CD4-positive, alpha-beta T cell (primary cell): ENCODE data around the gene ADCY5. TPM values are rescaled to one million over a fixed set of nuclear protein-coding genes. Genes with fewer than 3 reads are reported as not detected.

ENCODE experiments used
- ATAC-seq: fragments of 200-7000 bp; cut with Tn5 transposase; one replicate; pipeline ENCODE4 v1.10.0; 2022; ENCODE audit warnings: mild to moderate bottlenecking; ENCODE audit not compliant: poor library complexity
- CTCF ChIA-PET: fragments of 350-600 bp; sonication (Branson Sonifier 250); formaldehyde crosslinking; loops from one replicate; lab custom pipeline; 2021; ENCODE audit warnings: antibody characterized with exemption, inconsistent platforms; lab: Charles Lee
- POLR2A ChIA-PET: fragments of 350-600 bp; sonication (Branson Sonifier 250); formaldehyde crosslinking; loops from one replicate; lab custom pipeline; 2021; ENCODE audit warnings: antibody characterized with exemption, inconsistent platforms; lab: Charles Lee
- DNase-seq, 14 experiments: peaks; one replicate each; pipeline ENCODE4 v3.0.0-alpha.2; 2013 to 2020; ENCODE audit warnings: mixed read lengths in 2 of 14
- H3K27ac ChIP-seq, 2 donors: one replicate each; pipeline versions ENCODE4 v1.5.1 to v1.7.0; 2013; ENCODE audit warnings: low read length in 2 of 2, low read depth in 1 of 2, mild to moderate bottlenecking in 1 of 2
- H3K27me3 ChIP-seq, 2 experiments: 1 replicate in 1 of 2; 2 replicates in 1 of 2; pipeline versions ENCODE4 v1.6.1 to v1.7.0; 2013; ENCODE audit warnings: low read length in 2 of 2, control low read depth in 1 of 2, mild to moderate bottlenecking in 1 of 2, moderate library complexity in 1 of 2; ENCODE audit not compliant: insufficient read depth in 2 of 2, control insufficient read depth in 1 of 2
- H3K36me3 ChIP-seq: one replicate; pipeline ENCODE4 v1.6.1; 2013; ENCODE audit warnings: low read length, control low read depth; ENCODE audit not compliant: insufficient read depth
- H3K4me1 ChIP-seq: one replicate; pipeline ENCODE4 v1.6.1; 2013; ENCODE audit warnings: low read length, control low read depth; ENCODE audit not compliant: insufficient read depth
- H3K4me3 ChIP-seq: one replicate; pipeline ENCODE4 v1.5.1; 2013; ENCODE audit warnings: mild to moderate bottlenecking, low read length, moderate library complexity
- H3K9me3 ChIP-seq, 2 experiments: 1 replicate in 1 of 2; 2 replicates in 1 of 2; pipeline versions ENCODE4 v1.6.1 to v1.7.0; 2013; ENCODE audit warnings: low read length in 2 of 2, mild to moderate bottlenecking in 2 of 2, control low read depth in 1 of 2, moderate library complexity in 1 of 2; ENCODE audit not compliant: control insufficient read depth in 1 of 2, insufficient read depth in 1 of 2
- H3K27ac Mint-ChIP-seq: one replicate; pipeline ENCODE4 v1.8.0; 2020; ENCODE audit warnings: mixed read lengths
- H3K27me3 Mint-ChIP-seq: one replicate; pipeline ENCODE4 v1.8.0; 2021; ENCODE audit warnings: mixed read lengths
- H3K36me3 Mint-ChIP-seq: one replicate; pipeline ENCODE4 v1.8.0; 2021; ENCODE audit warnings: low read depth, mixed read lengths
- H3K4me1 Mint-ChIP-seq: one replicate; pipeline ENCODE4 v1.8.0; 2021; ENCODE audit warnings: low read depth, mixed read lengths
- H3K4me3 Mint-ChIP-seq: one replicate; pipeline ENCODE4 v1.8.0; 2020; ENCODE audit warnings: mild to moderate bottlenecking, mixed read lengths
- H3K9me3 Mint-ChIP-seq: one replicate; pipeline ENCODE4 v1.8.0; 2020; ENCODE audit warnings: mixed read lengths
- CTCF ChIP-seq: fragments of 200-600 bp; IDR thresholded peaks from one replicate; pipeline ENCODE4 v1.8.0; 2022; ENCODE audit warnings: antibody characterized with exemption, mild to moderate bottlenecking
- intact Hi-C, 2 experiments: fragments of 100-400 bp; cut with DNase I in 1 of 2; cut with micrococcal nuclease in 1 of 2; formaldehyde crosslinking; loops; one replicate each; pipeline versions ENCODE4 v1.15.1 to v1.9.0; 2023 to 2025; cut with DNase I, micrococcal nuclease
- total RNA-seq, 174 experiments: library from RNA in 2 of 174; stranded (reverse) in 2 of 174; gene quantifications; one replicate each; pipeline ENCODE4 v1.2.3 and lab custom pipeline; 2021 to 2026

Gene ADCY5
- total RNA-seq, 2 experiments from 2014 or later = not detected

DNA sequence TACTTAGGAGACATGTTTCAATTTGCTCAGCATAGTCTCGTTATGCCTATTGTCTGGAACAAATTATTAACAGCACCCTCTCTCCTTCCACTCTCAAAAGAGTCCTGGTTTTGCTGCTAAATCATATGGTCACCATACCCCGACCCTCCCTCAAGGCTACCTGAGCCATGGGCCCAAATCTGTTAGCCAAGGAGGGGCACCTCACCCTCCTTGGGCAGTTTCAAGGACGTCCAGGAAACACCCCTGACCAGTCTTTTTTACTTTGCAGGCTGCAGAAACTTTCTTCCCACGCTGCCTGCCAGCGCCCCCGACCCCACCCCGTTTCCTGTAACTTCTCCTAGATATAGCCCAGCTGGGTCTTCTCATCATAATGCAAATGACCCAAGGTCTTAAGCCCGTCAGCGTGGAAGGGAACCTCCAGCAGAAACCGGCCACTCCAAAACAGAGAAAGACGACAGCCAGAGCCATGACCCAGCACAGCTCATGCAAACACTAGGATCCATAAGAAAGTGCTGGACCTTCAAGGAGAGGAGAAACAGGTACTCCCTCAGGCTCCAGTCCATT lies 62.3 kb downstream of the ADCY5 start:
- H3K9me3 Mint-ChIP-seq = no peaks in the 10 kb centered on the region
- H3K36me3 Mint-ChIP-seq = no peaks in the 10 kb centered on the region
- H3K4me1 Mint-ChIP-seq = no peaks in the 10 kb centered on the region
- peaks cover 36% of the 10 kb centered on the region for H3K27me3 Mint-ChIP-seq
- intact Hi-C loops = no loop called here
- no peak overlapping the region for H3K4me3 ChIP-seq
- H3K9me3 ChIP-seq = no peaks in the 10 kb centered on the region
- H3K4me1 ChIP-seq = no peaks in the 10 kb centered on the region
- H3K4me3 Mint-ChIP-seq = no peak overlapping the region
- CTCF ChIA-PET = no interaction called here
- H3K27ac Mint-ChIP-seq = no peak overlapping the region
- H3K27me3 ChIP-seq = peaks cover 0 to 8% of the 10 kb centered on the region in 2 experiments
- no peak for ATAC-seq
- no peak for DNase-seq
- H3K36me3 ChIP-seq = no peaks in the 10 kb centered on the region
- no peak for TF ChIP-seq CTCF
- POLR2A ChIA-PET = no interaction called here
- no peak overlapping the region for H3K27ac ChIP-seq

DNA sequence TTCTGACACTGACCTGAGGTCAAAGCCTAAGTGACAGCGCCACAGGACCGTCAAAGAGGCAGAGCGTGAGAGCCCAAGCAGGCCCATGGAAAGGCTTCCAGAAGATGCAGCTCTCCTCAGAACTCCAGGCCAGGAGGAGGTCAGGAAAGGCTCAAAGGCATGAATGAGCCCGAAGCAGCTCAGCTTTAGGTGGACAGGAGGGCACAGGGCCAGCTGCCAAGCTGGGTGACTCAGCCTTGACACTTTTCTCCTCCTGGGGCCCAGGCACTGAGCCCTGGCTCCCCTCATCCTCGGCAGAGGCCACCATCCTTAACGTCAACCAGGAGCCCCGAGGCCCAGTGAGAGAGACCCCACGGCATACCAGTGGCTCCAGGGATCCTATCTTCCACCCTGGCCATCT lies 62.9 kb downstream of the ADCY5 start:
- intact Hi-C loops = no loop called here
- H3K4me3 ChIP-seq = no peak overlapping the region
- no peaks in the 10 kb centered on the region for H3K9me3 ChIP-seq
- no peaks in the 10 kb centered on the region for H3K4me1 Mint-ChIP-seq
- H3K36me3 Mint-ChIP-seq = no peaks in the 10 kb centered on the region
- DNase-seq (no peak), ATAC-seq (no peak)
- H3K4me1 ChIP-seq = no peaks in the 10 kb centered on the region
- no peaks in the 10 kb centered on the region for H3K9me3 Mint-ChIP-seq
- ChIA-PET CTCF (no interaction called here), POLR2A (no interaction called here)
- no peak overlapping the region for H3K4me3 Mint-ChIP-seq
- H3K27me3 Mint-ChIP-seq = peaks cover 36% of the 10 kb centered on the region
- no peaks in the 10 kb centered on the region for H3K36me3 ChIP-seq
- no peak overlapping the region for H3K27ac Mint-ChIP-seq
- no peak for TF ChIP-seq CTCF
- H3K27me3 ChIP-seq = peaks cover 0 to 8% of the 10 kb centered on the region in 2 experiments
- H3K27ac ChIP-seq = no peak overlapping the region

GRCh38 chr3:123385499-123385898 lies 63.4 kb downstream of the ADCY5 start:
- H3K36me3 ChIP-seq = no peaks in the 10 kb centered on the region
- H3K9me3 ChIP-seq = no peaks in the 10 kb centered on the region
- ChIA-PET CTCF (no interaction called here), POLR2A (no interaction called here)
- no peak overlapping the region for H3K27ac ChIP-seq
- Mint-ChIP-seq H3K27ac (no peak overlapping the region), H3K27me3 (peaks cover 36% of the 10 kb centered on the region), H3K36me3 (no peaks in the 10 kb centered on the region), H3K4me3 (no peak overlapping the region), H3K4me1 (no peaks in the 10 kb centered on the region), H3K9me3 (no peaks in the 10 kb centered on the region)
- H3K27me3 ChIP-seq = peaks cover 0 to 8% of the 10 kb centered on the region in 2 experiments
- no peak for DNase-seq
- ATAC-seq = no peak
- no peak for TF ChIP-seq CTCF
- intact Hi-C loops = no loop called here
- no peaks in the 10 kb centered on the region for H3K4me1 ChIP-seq
- H3K4me3 ChIP-seq = no peak overlapping the region
